ENCODE results near the gene CEP170B. TPM values are rescaled to one million over a fixed set of nuclear protein-coding genes. Genes with fewer than 3 reads are reported as not detected.

The CEP170B gene
- total RNA-seq, 3 donors from 2014 or later: 10.1 to 14.8 (median 13.8) TPM

DNA sequence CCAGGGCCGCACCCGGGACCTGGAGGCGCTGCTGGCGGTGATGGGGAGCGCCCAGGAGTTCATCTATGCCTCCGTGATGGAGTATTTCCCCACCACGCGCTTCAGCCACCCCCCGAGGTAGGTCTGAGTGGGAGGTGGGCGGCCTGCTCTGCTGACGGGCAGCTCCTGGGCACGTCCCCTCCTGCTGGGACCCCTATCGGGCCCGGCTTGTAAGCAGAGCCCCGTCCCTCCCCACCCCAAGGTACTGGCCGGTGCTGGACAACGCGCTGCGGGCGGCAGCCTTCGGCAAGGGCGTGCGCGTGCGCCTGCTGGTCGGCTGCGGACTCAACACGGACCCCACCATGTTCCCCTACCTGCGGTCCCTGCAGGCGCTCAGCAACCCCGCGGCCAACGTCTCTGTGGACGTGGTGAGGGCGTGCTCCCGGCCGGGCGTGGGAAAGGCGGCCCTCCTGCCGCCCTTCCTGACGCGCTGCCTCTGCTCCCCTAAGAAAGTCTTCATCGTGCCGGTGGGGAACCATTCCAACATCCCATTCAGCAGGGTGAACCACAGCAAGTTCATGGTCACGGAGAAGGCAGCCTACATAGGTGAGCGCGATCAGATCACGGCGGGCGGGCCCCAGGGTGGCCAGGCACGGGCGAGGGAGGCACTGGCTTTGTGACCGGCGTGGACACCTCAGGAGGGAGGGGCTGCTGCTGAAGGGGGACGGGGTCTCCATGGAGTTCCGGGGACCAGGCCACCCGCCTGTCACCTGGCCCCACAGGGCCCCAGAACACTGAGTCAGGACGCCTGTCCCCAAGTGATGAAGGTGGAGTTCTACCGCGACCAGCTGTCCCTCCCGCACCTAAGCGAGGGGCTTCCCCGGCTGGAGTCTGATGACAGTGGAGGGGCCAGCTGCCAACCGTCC is 67.0 kb downstream of the CEP170B start:
- H3K4me1 ChIP-seq: no peaks in the 10 kb centered on the region
- intact Hi-C loops (cut with DNase I; ENCODE audit: low total_unique reads): loop anchor here (5.0 kb wide), 1 partner anchor 40 kb away; no protein-coding TSS in a partner anchor
- H3K36me3 ChIP-seq: no peaks in the 10 kb centered on the region
- H3K4me3 ChIP-seq: peak overlapping the region; percentile 56 to 69 (median 64)
- TF ChIP-seq, protein P1, sequence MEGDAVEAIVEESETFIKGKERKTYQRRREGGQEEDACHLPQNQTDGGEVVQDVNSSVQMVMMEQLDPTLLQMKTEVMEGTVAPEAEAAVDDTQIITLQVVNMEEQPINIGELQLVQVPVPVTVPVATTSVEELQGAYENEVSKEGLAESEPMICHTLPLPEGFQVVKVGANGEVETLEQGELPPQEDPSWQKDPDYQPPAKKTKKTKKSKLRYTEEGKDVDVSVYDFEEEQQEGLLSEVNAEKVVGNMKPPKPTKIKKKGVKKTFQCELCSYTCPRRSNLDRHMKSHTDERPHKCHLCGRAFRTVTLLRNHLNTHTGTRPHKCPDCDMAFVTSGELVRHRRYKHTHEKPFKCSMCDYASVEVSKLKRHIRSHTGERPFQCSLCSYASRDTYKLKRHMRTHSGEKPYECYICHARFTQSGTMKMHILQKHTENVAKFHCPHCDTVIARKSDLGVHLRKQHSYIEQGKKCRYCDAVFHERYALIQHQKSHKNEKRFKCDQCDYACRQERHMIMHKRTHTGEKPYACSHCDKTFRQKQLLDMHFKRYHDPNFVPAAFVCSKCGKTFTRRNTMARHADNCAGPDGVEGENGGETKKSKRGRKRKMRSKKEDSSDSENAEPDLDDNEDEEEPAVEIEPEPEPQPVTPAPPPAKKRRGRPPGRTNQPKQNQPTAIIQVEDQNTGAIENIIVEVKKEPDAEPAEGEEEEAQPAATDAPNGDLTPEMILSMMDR (IDR thresholded peaks at IDR 0.05): no peak
- TF ChIP-seq POLR2A (IDR thresholded peaks at IDR 0.05): no peak
- TF ChIP-seq POLR2AphosphoS5 (IDR thresholded peaks at IDR 0.05): no peak
- no peaks in the 10 kb centered on the region for H3K9me3 ChIP-seq
- H3K27ac ChIP-seq: peak overlapping the region in 1 of 2 donors; percentile 61
- DNase-seq (ENCODE audit: low spot score in 2 of 2): peak in 1 of 2 donors; percentile 52
- H3K27me3 ChIP-seq: no peaks in the 10 kb centered on the region

GRCh38 chr14:104932676-104933631 is 67.9 kb downstream of the CEP170B start:
- no peaks in the 10 kb centered on the region for H3K36me3 ChIP-seq
- peak overlapping the region; percentile 56 to 69 (median 64) for H3K4me3 ChIP-seq
- DNase-seq (ENCODE audit: low spot score in 2 of 2): peak; percentile 68 to 85
- H3K4me1 ChIP-seq: no peaks in the 10 kb centered on the region
- peak overlapping the region; percentile 50 to 61 for H3K27ac ChIP-seq
- intact Hi-C loops (cut with DNase I; ENCODE audit: low total_unique reads): loop anchor here (5.0 kb wide), 1 partner anchor 39 kb away; no protein-coding TSS in a partner anchor
- H3K9me3 ChIP-seq: no peaks in the 10 kb centered on the region
- TF ChIP-seq POLR2A (IDR thresholded peaks at IDR 0.05) (no peak), POLR2AphosphoS5 (IDR thresholded peaks at IDR 0.05) (peak in 2 of 3 donors; percentile 51 to 63)
- TF ChIP-seq, protein P1 (IDR thresholded peaks at IDR 0.05): peak; percentile 47 to 63 (median 51)
- H3K27me3 ChIP-seq: no peaks in the 10 kb centered on the region

DNA sequence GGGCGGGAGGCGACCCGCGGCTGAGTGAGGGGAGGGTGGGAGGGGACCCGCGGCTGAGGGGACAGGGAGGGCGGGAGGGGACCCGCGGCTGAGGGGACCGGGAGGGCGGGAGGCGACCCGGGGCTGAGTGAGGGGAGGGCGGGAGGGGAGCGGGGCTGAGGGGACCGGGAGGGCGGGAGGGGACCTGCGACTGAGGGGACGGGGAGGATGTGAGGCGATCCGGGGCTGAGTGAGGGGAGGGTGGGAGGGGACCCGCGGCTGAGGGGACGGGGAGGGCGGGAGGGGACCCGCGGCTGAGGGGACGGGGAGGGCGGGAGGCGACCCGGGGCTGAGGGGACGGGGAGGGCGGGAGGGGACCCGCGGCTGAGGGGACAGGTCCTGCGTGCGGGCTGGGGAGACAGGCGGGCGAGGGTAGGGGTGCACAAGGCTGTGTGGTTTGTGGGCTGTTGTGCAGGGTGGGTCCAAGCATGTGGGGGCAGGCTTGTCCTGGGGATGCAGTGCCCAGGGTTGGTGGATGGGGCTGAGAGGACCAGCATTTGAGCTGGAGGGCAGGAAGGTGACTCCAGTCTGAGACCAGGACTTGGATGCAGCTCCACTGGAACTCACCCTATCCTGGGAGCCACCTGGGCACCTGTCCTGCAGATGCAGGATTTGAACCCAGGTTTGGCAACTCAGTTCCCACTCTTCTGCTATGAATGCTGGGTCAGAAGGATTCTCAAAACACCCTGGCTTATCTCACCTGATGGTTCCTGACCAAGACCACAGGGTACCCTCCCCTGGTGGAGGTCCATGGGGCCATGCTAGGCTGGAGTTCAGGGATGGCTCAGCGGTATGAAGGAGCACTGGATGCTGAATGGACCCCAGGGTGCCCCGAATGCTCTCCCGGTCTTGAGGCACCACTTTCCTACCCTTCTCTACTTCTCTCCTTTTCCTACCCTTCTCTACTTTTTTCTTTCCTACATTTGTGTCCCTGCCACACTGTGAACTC is 69.0 kb downstream of the CEP170B start:
- peak overlapping the region; percentile 56 to 69 (median 64) for H3K4me3 ChIP-seq
- H3K36me3 ChIP-seq: no peaks in the 10 kb centered on the region
- no peaks in the 10 kb centered on the region for H3K4me1 ChIP-seq
- H3K27me3 ChIP-seq: no peaks in the 10 kb centered on the region
- TF ChIP-seq, protein P1 (IDR thresholded peaks at IDR 0.05): no peak
- no peak for TF ChIP-seq POLR2A (IDR thresholded peaks at IDR 0.05)
- TF ChIP-seq POLR2AphosphoS5 (IDR thresholded peaks at IDR 0.05): no peak
- H3K9me3 ChIP-seq: no peaks in the 10 kb centered on the region
- intact Hi-C loops (cut with DNase I; ENCODE audit: low total_unique reads): loop anchor here (5.0 kb wide), 1 partner anchor 38 kb away; no protein-coding TSS in a partner anchor
- H3K27ac ChIP-seq: peak overlapping the region in 1 of 2 donors; percentile 50
- DNase-seq (ENCODE audit: low spot score in 2 of 2): peak in 1 of 2 donors; percentile 46

- TF ChIP-seq POLR2AphosphoS5 (IDR thresholded peaks at IDR 0.05): no peak
- TF ChIP-seq POLR2A (IDR thresholded peaks at IDR 0.05): no peak
- TF ChIP-seq, protein P1 (IDR thresholded peaks at IDR 0.05): no peak
- Histone ChIP-seq H3K36me3 (no peaks in the 10 kb centered on the region), H3K9me3 (no peaks in the 10 kb centered on the region), H3K27me3 (no peaks in the 10 kb centered on the region), H3K27ac (peak overlapping the region in 1 of 2 donors; percentile 25), H3K4me3 (no peak overlapping the region), H3K4me1 (no peaks in the 10 kb centered on the region)
- peak in 1 of 2 donors; percentile 32 for DNase-seq (ENCODE audit: low spot score in 2 of 2)
- intact Hi-C loops (cut with DNase I; ENCODE audit: low total_unique reads): no loop called here
Measured at GRCh38 chr14:104935026-104935650, 70.1 kb downstream of the CEP170B start.
